GM12874 (cell line): Measurements from ENCODE around the gene DUT.

ENCODE experiments used
- CTCF ChIP-seq: IDR thresholded peaks from 2 replicates; pipeline ENCODE4 v1.5.1; 2011; ENCODE audit warnings: low read depth, mild to moderate bottlenecking, control low read depth, low read length, moderate library complexity; ENCODE audit not compliant: insufficient read depth

DUT gene

GRCh38 chr15:48384616-48385015, 53.4 kb downstream of the DUT start:
- no peak for TF ChIP-seq CTCF

- no peak for TF ChIP-seq CTCF
These were observed 54.0 kb downstream of the DUT start for GRCh38 chr15:48385031-48385830.

GRCh38 chr15:48388016-48388851, 57.0 kb downstream of the DUT start:
- TF ChIP-seq CTCF, result no peak

- no peak for TF ChIP-seq CTCF
These were observed 57.7 kb downstream of the DUT start for GRCh38 chr15:48388910-48389309.

- TF ChIP-seq CTCF, result no peak
These were observed 58.5 kb downstream of the DUT start for GRCh38 chr15:48389691-48390143.

GRCh38 chr15:48391950-48392349, 60.7 kb downstream of the DUT start:
- TF ChIP-seq CTCF, result no peak

GRCh38 chr15:48392356-48392755, 61.1 kb downstream of the DUT start:
- no peak for TF ChIP-seq CTCF
